ENCODE measurements around the gene NPEPPS. TPM values are rescaled to one million over a fixed set of nuclear protein-coding genes. Genes with fewer than 3 reads are reported as not detected.

The NPEPPS gene
- total RNA-seq, 1 experiment from 2014 or later = 89.1 TPM

DNA sequence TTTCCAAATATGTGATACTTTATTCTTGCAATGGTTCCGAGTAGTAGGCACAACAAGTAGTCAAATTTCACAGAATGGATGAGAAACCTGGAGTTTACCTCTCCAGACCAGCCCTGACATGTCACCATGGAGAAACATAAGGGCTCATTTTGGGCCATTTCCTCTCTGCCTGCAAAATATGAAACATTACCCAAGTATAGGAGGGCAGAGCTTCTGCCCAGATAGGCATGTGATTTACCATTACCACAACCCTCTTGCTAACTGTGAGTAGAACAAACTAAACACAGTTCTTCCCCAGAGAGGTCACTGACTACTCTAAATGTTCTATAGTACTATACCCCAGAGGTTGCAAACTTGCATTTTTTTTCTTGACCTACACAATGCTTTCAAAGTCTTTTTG, 103.1 kb downstream of the NPEPPS start:
- no peaks in the 10 kb centered on the region for H3K9me3 ChIP-seq (replicated peaks)
- no peaks in the 10 kb centered on the region for H3K27me3 ChIP-seq
- H3K36me3 ChIP-seq = no peaks in the 10 kb centered on the region
- no peaks in the 10 kb centered on the region for H3K4me1 ChIP-seq
- no peak overlapping the region for H3K4me3 ChIP-seq
- no peak overlapping the region for H3K27ac ChIP-seq
- DNase-seq = no peak

- Histone ChIP-seq H3K36me3 (no peaks in the 10 kb centered on the region), H3K27me3 (no peaks in the 10 kb centered on the region), H3K27ac (no peak overlapping the region), H3K4me1 (no peaks in the 10 kb centered on the region), H3K4me3 (no peak overlapping the region), H3K9me3 (replicated peaks) (no peaks in the 10 kb centered on the region)
- no peak for DNase-seq
Measured at GRCh38 chr17:47634870-47635269, 104.0 kb downstream of the NPEPPS start.

DNA sequence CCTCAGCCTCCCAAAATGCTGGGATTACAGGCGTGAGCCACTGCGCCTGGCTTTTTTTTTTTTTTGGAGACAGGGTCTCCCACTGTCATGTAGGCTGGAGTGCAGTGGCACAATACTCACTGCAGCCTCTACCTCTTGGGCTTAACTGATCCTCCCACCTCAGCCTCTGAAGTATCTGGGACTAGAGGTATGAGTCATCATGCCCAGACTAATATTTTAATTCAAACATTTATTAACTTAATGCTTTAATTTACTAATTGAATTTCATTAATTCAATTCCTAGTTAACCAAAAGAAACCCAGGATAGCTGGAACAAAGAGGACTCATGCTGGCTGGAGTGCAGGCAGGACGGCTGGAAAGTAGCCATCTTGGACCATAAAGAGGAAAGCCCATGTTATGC, 104.8 kb downstream of the NPEPPS start:
- Histone ChIP-seq H3K27me3 (no peaks in the 10 kb centered on the region), H3K9me3 (replicated peaks) (no peaks in the 10 kb centered on the region), H3K4me3 (no peak overlapping the region), H3K4me1 (no peaks in the 10 kb centered on the region), H3K27ac (no peak overlapping the region), H3K36me3 (no peaks in the 10 kb centered on the region)
- DNase-seq = no peak

DNA sequence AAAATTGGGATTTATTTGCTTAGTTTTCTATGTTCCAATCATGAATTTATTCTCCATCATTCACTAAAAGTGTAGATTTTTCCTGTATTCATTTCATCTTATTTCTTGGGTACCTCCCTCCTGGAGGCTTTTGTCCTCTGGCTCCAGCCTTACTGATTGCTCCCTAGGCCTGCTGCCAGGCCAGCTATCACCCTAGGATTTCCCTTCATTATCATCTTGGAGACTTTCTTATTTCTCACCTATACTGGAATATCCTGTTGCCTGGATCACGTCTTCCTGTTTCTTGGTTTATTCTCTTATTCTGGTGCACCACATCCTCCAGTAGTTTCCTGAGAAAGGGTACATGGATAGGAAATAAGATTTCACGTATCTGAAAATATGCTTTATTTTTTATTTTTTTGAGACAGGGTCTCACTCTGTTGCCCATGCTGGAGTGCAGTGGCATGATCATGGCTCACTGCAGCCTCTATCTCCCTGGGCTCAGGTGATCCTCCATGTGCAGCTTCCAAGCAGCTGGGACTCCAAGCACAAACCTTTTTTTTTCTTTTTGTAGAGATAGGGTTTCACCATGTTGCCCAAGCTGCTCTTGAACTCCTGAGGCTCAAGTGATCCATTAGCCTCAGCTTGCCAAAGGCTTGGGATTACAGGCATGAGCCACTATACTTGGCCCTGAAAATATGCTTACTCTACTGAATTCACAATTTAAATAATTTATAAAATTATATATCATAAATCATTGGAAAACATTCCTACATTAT, 105.5 kb downstream of the NPEPPS start:
- H3K4me1 ChIP-seq = no peaks in the 10 kb centered on the region
- no peak for DNase-seq
- no peak overlapping the region for H3K4me3 ChIP-seq
- H3K36me3 ChIP-seq = no peaks in the 10 kb centered on the region
- H3K27ac ChIP-seq = no peak overlapping the region
- H3K9me3 ChIP-seq (replicated peaks) = no peaks in the 10 kb centered on the region
- no peaks in the 10 kb centered on the region for H3K27me3 ChIP-seq

DNA sequence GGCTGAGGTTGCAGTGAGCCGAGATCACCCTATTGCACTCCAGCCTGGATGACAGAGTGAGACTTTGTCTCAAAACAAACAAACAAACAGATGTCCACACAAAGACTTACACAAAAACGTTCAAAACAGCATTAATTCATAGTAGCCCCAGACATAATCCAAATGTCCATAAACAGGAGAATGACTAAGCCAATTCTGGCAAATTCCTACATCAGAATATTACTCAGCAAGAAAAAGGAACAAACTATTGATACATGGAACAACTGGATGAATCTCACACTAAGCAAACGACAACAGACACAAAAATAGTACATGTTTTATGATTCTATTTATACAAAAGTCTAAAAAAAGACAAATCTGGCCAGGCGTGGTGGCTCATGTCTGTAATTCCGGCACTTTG, 108.0 kb downstream of the NPEPPS start:
- Histone ChIP-seq H3K27me3 (no peaks in the 10 kb centered on the region), H3K9me3 (replicated peaks) (no peaks in the 10 kb centered on the region), H3K36me3 (no peaks in the 10 kb centered on the region), H3K4me3 (no peak overlapping the region), H3K4me1 (no peaks in the 10 kb centered on the region), H3K27ac (no peak overlapping the region)
- no peak for DNase-seq

DNA sequence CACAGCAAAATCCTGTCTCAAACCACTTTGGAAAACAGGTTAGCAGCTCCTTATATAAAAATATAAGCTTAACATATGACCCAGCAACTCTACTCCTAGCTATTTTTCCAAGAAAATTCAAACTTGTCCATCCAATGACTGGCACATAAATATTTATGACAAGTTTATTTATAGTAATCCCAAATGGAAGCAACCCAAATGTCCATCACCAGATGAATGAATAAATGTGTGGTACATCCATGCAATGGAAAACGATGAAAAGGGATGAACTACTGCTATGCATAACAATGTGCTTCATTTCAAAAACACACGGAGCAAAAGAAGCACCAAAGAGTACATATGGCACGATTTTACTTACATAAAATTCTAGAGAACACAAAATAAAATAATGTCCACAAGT, 109.2 kb downstream of the NPEPPS start:
- no peak for DNase-seq
- no peak overlapping the region for H3K27ac ChIP-seq
- H3K4me3 ChIP-seq = no peak overlapping the region
- no peaks in the 10 kb centered on the region for H3K36me3 ChIP-seq
- H3K9me3 ChIP-seq (replicated peaks) = no peaks in the 10 kb centered on the region
- H3K27me3 ChIP-seq = no peaks in the 10 kb centered on the region
- no peaks in the 10 kb centered on the region for H3K4me1 ChIP-seq

DNA sequence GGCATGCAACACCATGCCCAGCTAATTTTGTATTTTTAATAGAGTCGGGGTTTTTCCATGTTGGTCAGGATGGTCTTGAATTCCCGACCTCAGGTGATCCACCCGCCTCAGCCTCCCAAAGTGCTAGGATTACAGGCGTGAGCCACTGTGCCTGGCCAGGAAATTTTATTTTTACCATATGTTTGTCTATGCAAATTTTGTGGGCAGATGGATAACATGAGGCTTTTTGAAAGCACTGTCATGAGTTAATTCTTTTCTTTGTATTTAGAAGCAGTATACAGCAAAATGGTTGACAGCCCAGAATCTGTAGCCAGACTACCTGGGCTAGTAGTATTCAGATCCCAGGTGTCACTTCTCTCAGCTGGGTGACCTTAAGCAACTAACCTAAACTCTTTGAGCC, 110.3 kb downstream of the NPEPPS start:
- Histone ChIP-seq H3K4me3 (no peak overlapping the region), H3K27me3 (no peaks in the 10 kb centered on the region), H3K27ac (no peak overlapping the region), H3K36me3 (no peaks in the 10 kb centered on the region), H3K4me1 (no peaks in the 10 kb centered on the region), H3K9me3 (replicated peaks) (no peaks in the 10 kb centered on the region)
- no peak for DNase-seq

GRCh38 chr17:47643116-47643515, 112.2 kb downstream of the NPEPPS start:
- DNase-seq = no peak
- H3K36me3 ChIP-seq = no peaks in the 10 kb centered on the region
- no peaks in the 10 kb centered on the region for H3K9me3 ChIP-seq (replicated peaks)
- H3K4me1 ChIP-seq = no peaks in the 10 kb centered on the region
- no peak overlapping the region for H3K27ac ChIP-seq
- no peak overlapping the region for H3K4me3 ChIP-seq
- H3K27me3 ChIP-seq = no peaks in the 10 kb centered on the region

- no peak for DNase-seq
- no peaks in the 10 kb centered on the region for H3K36me3 ChIP-seq
- no peaks in the 10 kb centered on the region for H3K4me1 ChIP-seq
- H3K9me3 ChIP-seq (replicated peaks) = no peaks in the 10 kb centered on the region
- H3K27ac ChIP-seq = no peak overlapping the region
- no peak overlapping the region for H3K4me3 ChIP-seq
- no peaks in the 10 kb centered on the region for H3K27me3 ChIP-seq
Measured at GRCh38 chr17:47644324-47644723, 113.4 kb downstream of the NPEPPS start.

DNA sequence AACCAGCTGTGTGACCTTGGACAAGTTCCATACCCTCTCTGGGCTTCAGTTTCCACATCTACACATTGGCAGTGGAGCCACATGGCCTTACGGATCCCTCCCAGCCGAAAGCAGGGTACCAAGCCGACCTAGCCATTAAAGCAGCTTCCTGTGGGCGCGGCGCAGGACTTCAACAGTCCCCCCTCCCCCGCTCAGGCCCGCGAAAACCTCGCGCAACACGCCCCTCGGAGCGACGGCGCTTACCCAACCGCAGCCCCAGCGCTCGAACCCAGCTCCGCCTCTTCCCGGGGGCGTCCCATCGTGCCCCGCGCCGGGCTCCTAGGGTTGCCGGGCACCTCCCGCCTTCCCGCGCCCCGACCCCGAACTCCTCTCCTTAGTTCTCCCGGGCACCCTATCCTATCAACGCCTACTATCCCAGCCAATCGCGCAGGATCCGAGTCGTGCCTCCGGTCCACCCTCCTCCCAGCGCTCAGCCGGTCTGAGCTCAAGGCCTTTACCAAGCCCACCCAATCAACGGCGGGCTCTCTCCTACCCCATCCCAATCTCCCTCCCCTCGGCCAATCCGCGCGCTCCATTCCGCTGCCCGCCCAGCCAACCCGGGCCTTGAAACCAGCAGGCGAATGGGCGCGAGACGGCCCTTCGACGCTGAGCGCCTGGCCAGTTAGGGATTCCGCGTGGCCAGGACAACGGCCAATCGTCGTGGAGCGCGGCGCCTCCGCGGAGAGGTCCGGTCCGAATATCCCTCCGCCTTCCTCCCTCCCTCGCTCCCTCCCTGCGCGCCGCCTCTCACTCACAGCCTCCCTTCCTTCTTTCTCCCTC, 118.5 kb downstream of the NPEPPS start, which contains the start of gene KPNB1:
TSS of gene KPNB1 (plus strand) at position 767 of the 819 bp plus-strand sequence. CDS start 326 bp downstream, outside the sequence.
- peak within 1 kb of the TSS; percentile 70 for H3K27ac ChIP-seq
- H3K4me3 ChIP-seq = peak within 1 kb of the TSS; percentile 92
- peaks cover 38% of the 10 kb centered on the region for H3K36me3 ChIP-seq
- no peaks in the 10 kb centered on the region for H3K27me3 ChIP-seq
- H3K4me1 ChIP-seq = peaks cover 17% of the 10 kb centered on the region
- H3K9me3 ChIP-seq (replicated peaks) = no peaks in the 10 kb centered on the region
- DNase-seq = peak; percentile 100

DNA sequence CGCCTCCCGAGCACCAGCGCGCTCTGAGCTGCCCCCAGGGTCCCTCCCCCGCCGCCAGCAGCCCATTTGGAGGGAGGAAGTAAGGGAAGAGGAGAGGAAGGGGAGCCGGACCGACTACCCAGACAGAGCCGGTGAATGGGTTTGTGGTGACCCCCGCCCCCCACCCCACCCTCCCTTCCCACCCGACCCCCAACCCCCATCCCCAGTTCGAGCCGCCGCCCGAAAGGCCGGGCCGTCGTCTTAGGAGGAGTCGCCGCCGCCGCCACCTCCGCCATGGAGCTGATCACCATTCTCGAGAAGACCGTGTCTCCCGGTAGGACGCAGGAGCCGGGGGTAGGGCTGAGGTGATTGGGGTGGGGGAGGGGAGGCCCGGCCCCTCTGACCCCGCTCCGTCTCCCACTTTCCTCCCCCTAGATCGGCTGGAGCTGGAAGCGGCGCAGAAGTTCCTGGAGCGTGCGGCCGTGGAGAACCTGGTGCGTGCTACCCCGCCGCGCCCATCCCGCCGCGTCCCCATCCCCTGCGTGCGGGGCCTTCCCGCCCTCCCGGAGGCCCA, 119.1 kb downstream of the NPEPPS start:
- no peaks in the 10 kb centered on the region for H3K27me3 ChIP-seq
- DNase-seq = no peak
- H3K36me3 ChIP-seq = peaks cover 44% of the 10 kb centered on the region
- H3K27ac ChIP-seq = peak overlapping the region; percentile 70
- H3K4me3 ChIP-seq = peak overlapping the region; percentile 92
- H3K4me1 ChIP-seq = peaks cover 17% of the 10 kb centered on the region
- no peaks in the 10 kb centered on the region for H3K9me3 ChIP-seq (replicated peaks)

DNA sequence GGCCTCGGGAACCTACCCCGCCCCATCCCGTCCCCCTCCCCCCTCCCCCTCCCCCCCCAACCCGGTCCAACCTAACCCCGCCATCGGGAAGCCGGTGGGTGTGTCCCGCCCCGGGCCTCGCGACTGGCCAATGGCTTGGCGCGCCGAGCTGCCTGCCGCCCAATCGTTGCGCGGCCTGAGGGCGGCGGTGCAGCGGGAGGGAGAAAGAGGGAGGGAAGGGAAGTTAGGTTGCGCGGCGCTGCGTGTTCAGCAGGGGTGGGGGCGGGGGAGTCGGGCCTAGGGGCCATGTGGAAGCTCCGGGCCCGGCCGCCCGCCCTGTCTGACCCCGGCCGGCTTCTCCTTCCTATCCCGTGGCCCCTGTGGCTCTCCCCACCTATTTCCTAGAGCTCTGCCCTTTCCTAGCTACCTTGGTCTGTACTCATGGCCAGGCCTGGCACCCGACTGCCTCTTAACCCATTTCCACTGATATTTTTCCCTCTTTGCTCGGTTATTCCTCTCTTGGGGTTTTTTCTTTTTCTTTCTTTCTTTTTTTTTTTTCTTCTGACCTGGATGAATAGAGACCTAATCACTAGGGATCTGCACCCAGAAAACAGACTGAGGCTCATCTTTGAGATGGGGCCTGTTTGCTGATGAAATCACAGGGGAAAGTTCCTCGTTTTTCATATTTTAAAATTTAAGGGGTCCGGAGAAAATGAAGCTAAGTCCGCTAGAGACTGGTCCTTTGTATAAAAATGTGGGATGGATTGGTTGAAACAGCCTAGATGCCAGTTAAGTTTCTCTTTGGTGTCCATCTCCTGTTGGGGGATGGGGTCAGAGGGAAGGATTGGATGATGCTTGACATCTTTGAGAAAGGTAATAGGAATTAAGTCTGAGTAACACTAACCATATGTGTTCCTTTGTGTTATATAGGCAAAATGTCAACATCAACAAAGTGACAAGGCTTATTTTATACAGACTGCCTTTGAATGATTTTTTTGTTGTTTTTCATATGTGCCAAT, 119.9 kb downstream of the NPEPPS start:
- peaks cover 17% of the 10 kb centered on the region for H3K4me1 ChIP-seq
- peak overlapping the region; percentile 70 for H3K27ac ChIP-seq
- H3K27me3 ChIP-seq = no peaks in the 10 kb centered on the region
- H3K36me3 ChIP-seq = peaks cover 52% of the 10 kb centered on the region
- no peaks in the 10 kb centered on the region for H3K9me3 ChIP-seq (replicated peaks)
- peak overlapping the region; percentile 92 for H3K4me3 ChIP-seq
- DNase-seq = peak; percentile 97 to 98

- Histone ChIP-seq H3K36me3 (peaks cover 56% of the 10 kb centered on the region), H3K27ac (no peak overlapping the region; the same call in 1 of the 2 replicates), H3K4me3 (peak overlapping the region; percentile 92), H3K27me3 (no peaks in the 10 kb centered on the region), H3K9me3 (replicated peaks) (no peaks in the 10 kb centered on the region), H3K4me1 (peaks cover 17% of the 10 kb centered on the region)
- DNase-seq = no peak
Measured at GRCh38 chr17:47651704-47652103, 120.8 kb downstream of the NPEPPS start.

- Histone ChIP-seq H3K4me3 (no peak overlapping the region), H3K9me3 (replicated peaks) (no peaks in the 10 kb centered on the region), H3K36me3 (peaks cover 65% of the 10 kb centered on the region), H3K4me1 (peaks cover 17% of the 10 kb centered on the region), H3K27ac (no peak overlapping the region), H3K27me3 (no peaks in the 10 kb centered on the region)
- DNase-seq = no peak
Measured at GRCh38 chr17:47652570-47652969, 121.7 kb downstream of the NPEPPS start.
